HEK293 (cell line): ENCODE measurements around the gene ADAMTS14.

Source experiments
- REST ChIP-seq: fragments of 450-650 bp; formaldehyde crosslinking; IDR thresholded peaks from 2 replicates; pipeline ENCODE4 v1.5.1; 2016; ENCODE audit warnings: missing biosample characterization, missing genetic modification characterization
- SETDB1 ChIP-seq: IDR thresholded peaks from one replicate; pipeline ENCODE4 v1.6.1; 2017; ENCODE audit warnings: mild to moderate bottlenecking, low read length, moderate library complexity, mixed read lengths; ENCODE audit not compliant: insufficient read length
- ZNF112 ChIP-seq: fragments of 450-650 bp; formaldehyde crosslinking; IDR thresholded peaks from 2 replicates; pipeline ENCODE4 v1.5.0; 2017; ENCODE audit warnings: missing biosample characterization, missing genetic modification characterization

GRCh38 chr10:70629338-70629737, 43.0 kb upstream of the ADAMTS14 start:
- TF ChIP-seq REST: no peak
- TF ChIP-seq ZNF112 (tag by site-specific recombination): no peak
- no peak for TF ChIP-seq SETDB1
